HepG2 (cell line): ENCODE measurements around the gene PDYN. TPM values are rescaled to one million over a fixed set of nuclear protein-coding genes. Genes with fewer than 3 reads are reported as not detected.
A peak's percentile ranks its signal among the peaks of the same experiment; 100 is the strongest.

Experiments
- FOXA3 ChIP-seq: IDR thresholded peaks from 2 replicates; pipeline ENCODE4 v1.6.1; 2016; ENCODE audit warnings: missing genetic modification reagents, missing compliant biosample characterization
- HMG20B ChIP-seq: conservative IDR thresholded peaks from 2 replicates; pipeline ENCODE4 v1.6.1; 2016; ENCODE audit warnings: missing genetic modification reagents, missing compliant biosample characterization
- HOXA5 ChIP-seq: sonication (generic); formaldehyde crosslinking; IDR thresholded peaks from 2 replicates; pipeline ENCODE4 v1.4.0; 2020; ENCODE audit warnings: missing genetic modification reagents
- PCBP2 ChIP-seq: fragments of 200-400 bp; formaldehyde crosslinking; optimal IDR thresholded peaks from 2 replicates; pipeline ENCODE3; 2018; ENCODE audit warnings: low read length, low read depth; ENCODE audit not compliant: poor library complexity, severe bottlenecking
- TFAP4 ChIP-seq: sonication (generic); IDR thresholded peaks from 2 replicates; pipeline ENCODE4 v1.6.1; 2016; ENCODE audit warnings: low read depth, borderline replicate concordance
- THAP7 ChIP-seq: sonication (generic); formaldehyde crosslinking; IDR thresholded peaks from 2 replicates; pipeline ENCODE4 v1.8.1; 2023; ENCODE audit warnings: mild to moderate bottlenecking, missing genetic modification reagents
- TRIM22 ChIP-seq: fragments of 450-650 bp; IDR thresholded peaks from 2 replicates; pipeline ENCODE4 v1.6.1; 2017
- ZNF841 ChIP-seq: sonication (generic); formaldehyde crosslinking; IDR thresholded peaks from 2 replicates; pipeline ENCODE4 v1.8.1; 2023; ENCODE audit warnings: missing genetic modification reagents, borderline replicate concordance
- polyA plus RNA-seq, 8 experiments: library from polyadenylated mRNA; depleted of rRNA in 3 of 8; stranded (reverse) in 7 of 8; unstranded in 1 of 8; fragments of >200 nt; fragmentation: Illumina TruSeq in 4 of 8; extraction: Trizol in 4 of 8; gene quantifications; 2 replicates each; pipeline versions ENCODE4 v1.2.1 to v1.2.3, GENCODE V29; 2011 to 2016; ENCODE audit warnings: low read depth in 4 of 8, missing spikeins in 1 of 8, mixed read lengths in 1 of 8; ENCODE audit not compliant: insufficient read depth in 1 of 8
- total RNA-seq, 5 experiments: library from RNA; depleted of rRNA; stranded (reverse); fragments of >200 nt; fragmentation: Illumina TruSeq; extraction: Trizol; gene quantifications; 2 replicates each; pipeline ENCODE4 v1.2.3, GENCODE V29; 2016; ENCODE audit warnings: low read depth in 1 of 5
- TF ChIP-seq, protein P1 (sequence below): sonication (generic); formaldehyde crosslinking; IDR thresholded peaks from 2 replicates; pipeline ENCODE4 v1.5.0; 2020; ENCODE audit warnings: mild to moderate bottlenecking, missing genetic modification reagents, borderline replicate concordance

Gene PDYN
- total and polyA plus RNA-seq, 2 of the 13 experiments (the other 11 are each of a cell fraction or from before 2014, with no cell fraction given) = not detected

GRCh38 chr20:2005831-2006426 lies 12.1 kb upstream of the PDYN start (continued):
- peak; percentile 90 for TF ChIP-seq THAP7 (CRISPR knock-in tag)
- TF ChIP-seq, protein P1, sequence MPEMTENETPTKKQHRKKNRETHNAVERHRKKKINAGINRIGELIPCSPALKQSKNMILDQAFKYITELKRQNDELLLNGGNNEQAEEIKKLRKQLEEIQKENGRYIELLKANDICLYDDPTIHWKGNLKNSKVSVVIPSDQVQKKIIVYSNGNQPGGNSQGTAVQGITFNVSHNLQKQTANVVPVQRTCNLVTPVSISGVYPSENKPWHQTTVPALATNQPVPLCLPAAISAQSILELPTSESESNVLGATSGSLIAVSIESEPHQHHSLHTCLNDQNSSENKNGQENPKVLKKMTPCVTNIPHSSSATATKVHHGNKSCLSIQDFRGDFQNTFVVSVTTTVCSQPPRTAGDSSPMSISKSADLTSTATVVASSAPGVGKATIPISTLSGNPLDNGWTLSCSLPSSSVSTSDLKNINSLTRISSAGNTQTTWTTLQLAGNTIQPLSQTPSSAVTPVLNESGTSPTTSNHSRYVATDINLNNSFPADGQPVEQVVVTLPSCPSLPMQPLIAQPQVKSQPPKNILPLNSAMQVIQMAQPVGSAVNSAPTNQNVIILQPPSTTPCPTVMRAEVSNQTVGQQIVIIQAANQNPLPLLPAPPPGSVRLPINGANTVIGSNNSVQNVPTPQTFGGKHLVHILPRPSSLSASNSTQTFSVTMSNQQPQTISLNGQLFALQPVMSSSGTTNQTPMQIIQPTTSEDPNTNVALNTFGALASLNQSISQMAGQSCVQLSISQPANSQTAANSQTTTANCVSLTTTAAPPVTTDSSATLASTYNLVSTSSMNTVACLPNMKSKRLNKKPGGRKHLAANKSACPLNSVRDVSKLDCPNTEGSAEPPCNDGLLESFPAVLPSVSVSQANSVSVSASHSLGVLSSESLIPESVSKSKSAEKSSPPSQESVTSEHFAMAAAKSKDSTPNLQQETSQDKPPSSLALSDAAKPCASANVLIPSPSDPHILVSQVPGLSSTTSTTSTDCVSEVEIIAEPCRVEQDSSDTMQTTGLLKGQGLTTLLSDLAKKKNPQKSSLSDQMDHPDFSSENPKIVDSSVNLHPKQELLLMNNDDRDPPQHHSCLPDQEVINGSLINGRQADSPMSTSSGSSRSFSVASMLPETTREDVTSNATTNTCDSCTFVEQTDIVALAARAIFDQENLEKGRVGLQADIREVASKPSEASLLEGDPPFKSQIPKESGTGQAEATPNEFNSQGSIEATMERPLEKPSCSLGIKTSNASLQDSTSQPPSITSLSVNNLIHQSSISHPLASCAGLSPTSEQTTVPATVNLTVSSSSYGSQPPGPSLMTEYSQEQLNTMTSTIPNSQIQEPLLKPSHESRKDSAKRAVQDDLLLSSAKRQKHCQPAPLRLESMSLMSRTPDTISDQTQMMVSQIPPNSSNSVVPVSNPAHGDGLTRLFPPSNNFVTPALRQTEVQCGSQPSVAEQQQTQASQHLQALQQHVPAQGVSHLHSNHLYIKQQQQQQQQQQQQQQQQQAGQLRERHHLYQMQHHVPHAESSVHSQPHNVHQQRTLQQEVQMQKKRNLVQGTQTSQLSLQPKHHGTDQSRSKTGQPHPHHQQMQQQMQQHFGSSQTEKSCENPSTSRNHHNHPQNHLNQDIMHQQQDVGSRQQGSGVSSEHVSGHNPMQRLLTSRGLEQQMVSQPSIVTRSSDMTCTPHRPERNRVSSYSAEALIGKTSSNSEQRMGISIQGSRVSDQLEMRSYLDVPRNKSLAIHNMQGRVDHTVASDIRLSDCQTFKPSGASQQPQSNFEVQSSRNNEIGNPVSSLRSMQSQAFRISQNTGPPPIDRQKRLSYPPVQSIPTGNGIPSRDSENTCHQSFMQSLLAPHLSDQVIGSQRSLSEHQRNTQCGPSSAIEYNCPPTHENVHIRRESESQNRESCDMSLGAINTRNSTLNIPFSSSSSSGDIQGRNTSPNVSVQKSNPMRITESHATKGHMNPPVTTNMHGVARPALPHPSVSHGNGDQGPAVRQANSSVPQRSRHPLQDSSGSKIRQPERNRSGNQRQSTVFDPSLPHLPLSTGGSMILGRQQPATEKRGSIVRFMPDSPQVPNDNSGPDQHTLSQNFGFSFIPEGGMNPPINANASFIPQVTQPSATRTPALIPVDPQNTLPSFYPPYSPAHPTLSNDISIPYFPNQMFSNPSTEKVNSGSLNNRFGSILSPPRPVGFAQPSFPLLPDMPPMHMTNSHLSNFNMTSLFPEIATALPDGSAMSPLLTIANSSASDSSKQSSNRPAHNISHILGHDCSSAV (CRISPR knock-in tag) = no peak
- TF ChIP-seq HMG20B (CRISPR knock-in tag) = peak; percentile 97
- TF ChIP-seq TFAP4 = peak; percentile 55; the same call in 1 of the 2 replicates
- TF ChIP-seq PCBP2 = no peak
- TF ChIP-seq HOXA5 (CRISPR knock-in tag) = peak; percentile 100
- TF ChIP-seq TRIM22 = no peak
- peak; percentile 88; the same call in 1 of the 2 replicates for TF ChIP-seq ZNF841 (CRISPR knock-in tag)
- peak; percentile 93 for TF ChIP-seq FOXA3 (CRISPR knock-in tag)
